Caco-2 (cell line): ENCODE results near the gene COPS4. TPM values are rescaled to one million over a fixed set of nuclear protein-coding genes. Genes with fewer than 3 reads are reported as not detected.
A peak's percentile ranks its signal among the peaks of the same experiment; 100 is the strongest.

Experiments
- BruUV-seq: library from RNA; stranded (reverse); fragments of 400-500 nt; replicated peaks from 2 replicates; lab custom pipeline; 2021; lab: Mats Ljungman, UMichigan
- CTCF ChIA-PET: fragments of 300-600 bp; sonication (Branson Sonifier 250); formaldehyde crosslinking; loops from one replicate; lab custom pipeline; 2022; ENCODE audit warnings: antibody characterized with exemption; lab: Charles Lee
- POLR2A ChIA-PET: fragments of 300-600 bp; sonication (Branson Sonifier 250); formaldehyde crosslinking; loops from one replicate; lab custom pipeline; 2022; ENCODE audit warnings: antibody characterized with exemption; lab: Charles Lee
- DNase-seq, 2 experiments: peaks; one replicate each; pipeline versions ENCODE4 v3.0.0 to v3.0.0-alpha.2; 2020 to 2022
- H3K27me3 ChIP-seq: replicated peaks from 2 replicates; pipeline ENCODE4 v1.6.0; 2011; ENCODE audit warnings: low read length; ENCODE audit not compliant: control insufficient read depth, insufficient read depth
- H3K36me3 ChIP-seq: 2 replicates; pipeline ENCODE4 v1.5.1; 2011; ENCODE audit warnings: low read length; ENCODE audit not compliant: control insufficient read depth, insufficient read depth
- H3K4me1 ChIP-seq: fragments of 250-450 bp; sonication (Bioruptor Pico); 2 replicates; pipeline ENCODE4 v1.5.1; 2020; ENCODE audit warnings: mild to moderate bottlenecking
- H3K4me3 ChIP-seq: 2 replicates; pipeline ENCODE4 v1.5.1; 2011; ENCODE audit warnings: low read depth, mild to moderate bottlenecking, control low read depth, low read length
- H3K9me3 ChIP-seq: fragments of 250-450 bp; sonication (Bioruptor Pico); 2 replicates; pipeline ENCODE4 v1.5.1; 2020; ENCODE audit warnings: mild to moderate bottlenecking, moderate library complexity
- H3K27ac Mint-ChIP-seq: one replicate; pipeline ENCODE4 v1.8.0; 2022; ENCODE audit warnings: mixed read lengths; ENCODE audit not compliant: unreplicated experiment
- H3K27me3 Mint-ChIP-seq: one replicate; pipeline ENCODE4 v1.8.0; 2022; ENCODE audit warnings: mixed read lengths; ENCODE audit not compliant: insufficient read depth, unreplicated experiment
- H3K36me3 Mint-ChIP-seq: one replicate; pipeline ENCODE4 v1.8.0; 2022; ENCODE audit warnings: mild to moderate bottlenecking, mixed read lengths; ENCODE audit not compliant: insufficient read depth, unreplicated experiment
- H3K4me1 Mint-ChIP-seq: one replicate; pipeline ENCODE4 v1.8.0; 2022; ENCODE audit warnings: low read depth, mixed read lengths; ENCODE audit not compliant: unreplicated experiment
- H3K4me3 Mint-ChIP-seq: one replicate; pipeline ENCODE4 v1.8.0; 2022; ENCODE audit warnings: mild to moderate bottlenecking, moderate library complexity, mixed read lengths; ENCODE audit not compliant: unreplicated experiment
- H3K9me3 Mint-ChIP-seq: one replicate; pipeline ENCODE4 v1.8.0; 2022; ENCODE audit warnings: mixed read lengths; ENCODE audit not compliant: unreplicated experiment
- intact Hi-C: fragments of 100-400 bp; cut with micrococcal nuclease; formaldehyde crosslinking; loops from one replicate; pipeline ENCODE4 v1.10.0; 2022; ENCODE audit not compliant: unreplicated experiment
- total RNA-seq: library from RNA; stranded (reverse); gene quantifications from 2 replicates; pipeline ENCODE4 v1.2.3, GENCODE V29; 2022
- TF ChIP-seq, protein P1 (sequence below), 2 experiments: fragments of 200-600 bp in 1 of 2; IDR thresholded peaks; 1 replicate in 1 of 2; 2 replicates in 1 of 2; pipeline versions ENCODE4 v1.5.1 to v1.8.0; 2011 to 2022; ENCODE audit warnings: antibody characterized with exemption in 1 of 2, control low read depth in 1 of 2, inconsistent platforms in 1 of 2, low read depth in 1 of 2, low read length in 1 of 2, mild to moderate bottlenecking in 1 of 2, moderate library complexity in 1 of 2; ENCODE audit not compliant: insufficient read depth in 1 of 2, severe bottlenecking in 1 of 2, unreplicated experiment in 1 of 2

The COPS4 gene
- total RNA-seq, 1 experiment from 2014 or later = 36.3 TPM

DNA sequence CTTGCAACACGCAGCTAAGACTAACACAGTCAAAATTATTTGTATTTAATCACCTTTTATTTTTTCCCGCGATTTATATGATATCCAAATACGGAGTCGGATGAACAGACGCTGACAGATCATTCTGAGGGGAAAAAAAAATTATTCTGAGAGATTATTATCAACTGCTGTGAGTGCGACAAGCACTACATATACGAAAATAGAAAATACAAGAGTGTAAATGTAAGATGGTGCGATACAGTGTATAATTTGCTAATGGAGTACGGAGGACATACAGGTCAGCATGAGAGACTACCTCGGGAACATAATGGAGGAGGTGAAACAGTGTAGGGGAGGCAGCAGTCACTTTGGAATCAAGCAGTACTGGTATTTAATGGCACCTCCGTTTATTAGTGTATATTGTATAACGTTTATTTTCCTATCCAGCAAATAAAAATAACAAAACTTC is 21.5 kb upstream of the COPS4 start:
- H3K9me3 ChIP-seq = no peaks in the 10 kb centered on the region
- peak overlapping the region; percentile 95 for H3K4me3 Mint-ChIP-seq
- TF ChIP-seq, protein P1, sequence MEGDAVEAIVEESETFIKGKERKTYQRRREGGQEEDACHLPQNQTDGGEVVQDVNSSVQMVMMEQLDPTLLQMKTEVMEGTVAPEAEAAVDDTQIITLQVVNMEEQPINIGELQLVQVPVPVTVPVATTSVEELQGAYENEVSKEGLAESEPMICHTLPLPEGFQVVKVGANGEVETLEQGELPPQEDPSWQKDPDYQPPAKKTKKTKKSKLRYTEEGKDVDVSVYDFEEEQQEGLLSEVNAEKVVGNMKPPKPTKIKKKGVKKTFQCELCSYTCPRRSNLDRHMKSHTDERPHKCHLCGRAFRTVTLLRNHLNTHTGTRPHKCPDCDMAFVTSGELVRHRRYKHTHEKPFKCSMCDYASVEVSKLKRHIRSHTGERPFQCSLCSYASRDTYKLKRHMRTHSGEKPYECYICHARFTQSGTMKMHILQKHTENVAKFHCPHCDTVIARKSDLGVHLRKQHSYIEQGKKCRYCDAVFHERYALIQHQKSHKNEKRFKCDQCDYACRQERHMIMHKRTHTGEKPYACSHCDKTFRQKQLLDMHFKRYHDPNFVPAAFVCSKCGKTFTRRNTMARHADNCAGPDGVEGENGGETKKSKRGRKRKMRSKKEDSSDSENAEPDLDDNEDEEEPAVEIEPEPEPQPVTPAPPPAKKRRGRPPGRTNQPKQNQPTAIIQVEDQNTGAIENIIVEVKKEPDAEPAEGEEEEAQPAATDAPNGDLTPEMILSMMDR (IDR thresholded peaks at IDR 0.05; ENCODE audit: insufficient read depth in 1 of 2, low read depth in 1 of 2, low read length in 1 of 2, severe bottlenecking in 1 of 2, unreplicated experiment in 1 of 2) = no peak
- H3K4me1 ChIP-seq = peaks cover 15% of the 10 kb centered on the region; the same call in 1 of the 2 replicates
- ChIA-PET POLR2A (interaction anchor here (0.6 to 1.1 kb wide), 5 partner anchors 20 to 522 kb away, joined by 3 to 24 read pairs (median 11); partner anchors contain the start of gene COPS4), CTCF (interaction anchor here (0.9 to 1.2 kb wide), 2 partner anchors 21 to 268 kb away, joined by 4 to 22 read pairs; partner anchors contain the start of gene COPS4)
- BruUV-seq = TSS peak; percentile 97
- H3K4me3 ChIP-seq = peak overlapping the region; percentile 45
- no peaks in the 10 kb centered on the region for H3K27me3 Mint-ChIP-seq
- no peaks in the 10 kb centered on the region for H3K36me3 ChIP-seq
- peaks cover 28% of the 10 kb centered on the region for H3K36me3 Mint-ChIP-seq
- no peak for DNase-seq
- H3K9me3 Mint-ChIP-seq = no peaks in the 10 kb centered on the region
- peaks cover 18% of the 10 kb centered on the region for H3K4me1 Mint-ChIP-seq
- peak overlapping the region; percentile 99 for H3K27ac Mint-ChIP-seq
- intact Hi-C loops = loop anchor here (1.0 to 2.0 kb wide), 3 partner anchors 21 to 251 kb away; partner anchors contain the start of gene THAP9
- H3K27me3 ChIP-seq = no peaks in the 10 kb centered on the region

DNA sequence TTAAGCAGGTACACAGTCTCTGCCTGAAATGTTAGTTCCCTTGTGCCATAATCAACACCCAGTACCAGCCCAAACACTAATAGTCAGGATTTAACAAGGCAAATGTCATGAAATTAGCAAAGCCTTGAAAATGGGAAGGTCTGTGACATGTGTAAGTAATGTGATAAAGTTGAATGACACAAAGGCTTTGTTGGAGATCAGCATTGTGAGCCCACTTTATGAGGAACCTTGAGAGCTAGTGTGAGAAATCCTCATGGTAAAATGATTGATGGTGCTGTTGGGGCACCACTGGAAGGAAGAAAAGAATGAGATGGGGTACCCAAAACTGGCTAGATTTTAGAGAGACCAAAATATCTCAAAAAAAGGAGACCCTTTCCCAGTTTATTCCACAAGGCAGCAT is 21.1 kb upstream of the COPS4 start:
- H3K4me3 Mint-ChIP-seq = peak overlapping the region; percentile 95
- H3K9me3 Mint-ChIP-seq = no peaks in the 10 kb centered on the region
- H3K27ac Mint-ChIP-seq = peak overlapping the region; percentile 99
- ChIA-PET CTCF (interaction anchor here (1.2 kb wide), 1 partner anchor 21 kb away, joined by 22 read pairs; the partner anchor contains the start of gene COPS4), POLR2A (no interaction called here)
- H3K9me3 ChIP-seq = no peaks in the 10 kb centered on the region
- peaks cover 28% of the 10 kb centered on the region for H3K36me3 Mint-ChIP-seq
- TF ChIP-seq, protein P1 (IDR thresholded peaks at IDR 0.05; ENCODE audit: insufficient read depth in 1 of 2, low read depth in 1 of 2, low read length in 1 of 2, severe bottlenecking in 1 of 2, unreplicated experiment in 1 of 2) = no peak
- H3K27me3 ChIP-seq = no peaks in the 10 kb centered on the region
- no TSS peak for BruUV-seq
- H3K4me1 Mint-ChIP-seq = peaks cover 18% of the 10 kb centered on the region
- intact Hi-C loops = loop anchor here (1.0 to 2.0 kb wide), 3 partner anchors 20 to 251 kb away; partner anchors contain the start of gene THAP9
- H3K27me3 Mint-ChIP-seq = no peaks in the 10 kb centered on the region
- peak overlapping the region; percentile 45 for H3K4me3 ChIP-seq
- no peaks in the 10 kb centered on the region for H3K36me3 ChIP-seq
- DNase-seq = no peak
- H3K4me1 ChIP-seq = peaks cover 15% of the 10 kb centered on the region; the same call in 1 of the 2 replicates

DNA sequence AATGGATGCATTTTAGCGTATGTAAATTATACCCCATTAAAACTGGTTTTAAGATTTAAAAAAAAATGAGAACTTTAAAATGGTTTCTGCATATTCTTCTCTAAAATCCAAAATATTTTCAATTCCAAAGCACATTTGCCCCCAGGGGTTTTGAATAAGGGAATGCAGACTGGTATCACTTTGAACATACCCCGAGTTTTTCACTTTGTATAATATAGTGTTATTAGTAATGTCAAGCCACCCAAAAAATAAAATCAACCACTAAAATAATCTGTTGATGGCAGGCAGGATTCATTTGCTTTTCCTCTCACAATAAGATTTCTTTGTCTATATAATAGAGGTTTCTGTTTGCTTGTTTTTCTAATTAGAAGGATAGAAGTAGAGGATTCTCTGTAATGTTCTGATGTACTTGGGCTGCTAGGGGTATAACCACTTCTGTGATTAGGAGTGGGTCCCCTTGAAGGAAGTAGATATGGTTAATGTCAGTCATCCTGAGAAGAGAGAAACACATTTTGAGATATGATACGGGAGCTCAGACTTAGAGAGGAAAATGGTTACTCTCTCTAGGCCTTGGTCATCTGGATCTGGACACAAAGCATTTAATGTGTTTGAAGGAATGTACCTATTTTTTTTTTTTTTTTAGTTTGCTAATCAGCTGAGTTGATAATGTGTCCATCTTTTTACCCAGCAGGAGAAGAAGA is 15.0 kb upstream of the COPS4 start:
- no TSS peak for BruUV-seq
- no peaks in the 10 kb centered on the region for H3K4me1 ChIP-seq
- POLR2A ChIA-PET = no interaction called here

More for the DNA sequence above, 15.0 kb upstream of the COPS4 start:
- TF ChIP-seq, protein P1 (IDR thresholded peaks at IDR 0.05; ENCODE audit: insufficient read depth in 1 of 2, low read depth in 1 of 2, low read length in 1 of 2, severe bottlenecking in 1 of 2, unreplicated experiment in 1 of 2) = no peak
- CTCF ChIA-PET = no interaction called here
- DNase-seq = no peak
- Histone ChIP-seq H3K4me3 (no peak overlapping the region), H3K9me3 (no peaks in the 10 kb centered on the region; the same call in 1 of the 2 replicates), H3K36me3 (no peaks in the 10 kb centered on the region), H3K27me3 (no peaks in the 10 kb centered on the region)
- Mint-ChIP-seq H3K9me3 (peaks cover under 1% of the 10 kb centered on the region), H3K27ac (no peak overlapping the region), H3K27me3 (no peaks in the 10 kb centered on the region), H3K4me3 (no peak overlapping the region), H3K36me3 (no peaks in the 10 kb centered on the region), H3K4me1 (no peaks in the 10 kb centered on the region)
- intact Hi-C loops = no loop called here
